ENCODE data around the gene SPAG6. TPM values are rescaled to one million over a fixed set of nuclear protein-coding genes. Genes with fewer than 3 reads are reported as not detected.

Gene SPAG6
- total and polyA plus RNA-seq, 2 donors (not counting 1 experiment from before 2014, with no cell fraction given): not detected

DNA sequence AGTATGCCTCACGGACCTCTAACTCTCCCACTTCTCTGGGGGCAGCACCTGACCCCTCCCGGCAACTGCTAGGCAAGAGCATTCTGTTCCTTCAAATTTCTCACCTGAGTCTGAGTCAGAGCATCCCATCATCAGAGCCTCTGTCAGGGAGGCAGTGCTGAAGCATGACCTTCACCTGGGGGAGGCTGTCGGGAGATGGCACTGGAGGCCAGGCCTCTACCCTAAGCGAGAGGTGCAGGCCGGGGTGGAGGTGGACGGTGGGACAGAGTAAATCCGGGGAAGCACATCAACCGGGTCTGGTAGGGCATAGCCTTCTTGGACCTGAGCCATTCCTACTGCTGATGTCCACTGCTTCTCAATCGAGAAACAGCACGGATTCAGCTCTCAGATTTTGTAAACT lies 90.4 kb downstream of the SPAG6 start:
- H3K4me2 ChIP-seq (ENCODE audit: extremely low read depth, insufficient read depth, low read length): no peak overlapping the region
- TF ChIP-seq, protein P1, sequence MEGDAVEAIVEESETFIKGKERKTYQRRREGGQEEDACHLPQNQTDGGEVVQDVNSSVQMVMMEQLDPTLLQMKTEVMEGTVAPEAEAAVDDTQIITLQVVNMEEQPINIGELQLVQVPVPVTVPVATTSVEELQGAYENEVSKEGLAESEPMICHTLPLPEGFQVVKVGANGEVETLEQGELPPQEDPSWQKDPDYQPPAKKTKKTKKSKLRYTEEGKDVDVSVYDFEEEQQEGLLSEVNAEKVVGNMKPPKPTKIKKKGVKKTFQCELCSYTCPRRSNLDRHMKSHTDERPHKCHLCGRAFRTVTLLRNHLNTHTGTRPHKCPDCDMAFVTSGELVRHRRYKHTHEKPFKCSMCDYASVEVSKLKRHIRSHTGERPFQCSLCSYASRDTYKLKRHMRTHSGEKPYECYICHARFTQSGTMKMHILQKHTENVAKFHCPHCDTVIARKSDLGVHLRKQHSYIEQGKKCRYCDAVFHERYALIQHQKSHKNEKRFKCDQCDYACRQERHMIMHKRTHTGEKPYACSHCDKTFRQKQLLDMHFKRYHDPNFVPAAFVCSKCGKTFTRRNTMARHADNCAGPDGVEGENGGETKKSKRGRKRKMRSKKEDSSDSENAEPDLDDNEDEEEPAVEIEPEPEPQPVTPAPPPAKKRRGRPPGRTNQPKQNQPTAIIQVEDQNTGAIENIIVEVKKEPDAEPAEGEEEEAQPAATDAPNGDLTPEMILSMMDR (conservative IDR thresholded peaks at IDR 0.05 in 1 of 2, IDR thresholded peaks at IDR 0.05 in 1 of 2; ENCODE audit: low read depth in 1 of 2, low read length in 2 of 2): no peak
- no peak for TF ChIP-seq EZH2 (IDR thresholded peaks at IDR 0.05; ENCODE audit: low read length, missing control alignments)

DNA sequence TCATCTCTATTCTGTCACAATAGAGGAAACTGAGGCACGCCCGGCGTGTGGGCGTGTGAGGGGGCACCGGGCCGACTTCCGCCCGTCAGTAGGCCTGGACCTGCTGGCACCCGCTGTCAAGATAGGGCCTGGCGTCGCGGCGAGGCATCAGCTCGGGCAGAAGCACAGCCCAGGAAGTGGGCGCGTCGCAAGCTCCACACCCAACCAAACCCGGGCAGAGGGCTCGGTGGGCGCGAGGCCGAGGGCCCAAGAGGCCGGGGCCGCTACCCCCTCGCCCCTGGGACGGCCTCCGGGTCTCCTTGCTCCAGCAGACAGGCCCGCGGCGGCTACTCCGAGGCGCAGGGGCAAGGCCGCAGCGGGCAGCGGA lies 91.2 kb downstream of the SPAG6 start:
- Histone ChIP-seq H3K27ac (ENCODE audit: insufficient read depth, low read length) (peak overlapping the region; percentile 93), H3K27me3 (ENCODE audit: control insufficient read depth, insufficient read depth, low read length) (no peaks in the 10 kb centered on the region), H3K9ac (ENCODE audit: insufficient read depth, low read length) (peak overlapping the region; percentile 95), H2AFZ (ENCODE audit: low read length) (peak overlapping the region; percentile 82), H3K79me2 (ENCODE audit: control insufficient read depth, insufficient read depth, low read length) (peaks cover 7% of the 10 kb centered on the region), H4K20me1 (ENCODE audit: control insufficient read depth, extremely low read depth, insufficient read depth, low read length) (no peaks in the 10 kb centered on the region), H3K36me3 (ENCODE audit: control insufficient read depth, insufficient read depth, low read length) (no peaks in the 10 kb centered on the region), H3K4me1 (ENCODE audit: control insufficient read depth, extremely low read depth, insufficient read depth, low read length) (peaks cover 13% of the 10 kb centered on the region), H3K9me3 (ENCODE audit: control insufficient read depth, insufficient read depth, low read depth, low read length) (no peaks in the 10 kb centered on the region), H3K4me2 (ENCODE audit: extremely low read depth, insufficient read depth, low read length) (peak overlapping the region; percentile 92), H3K4me3 (replicated peaks in 1 of 4; ENCODE audit: control extremely low read depth in 1 of 4, insufficient read depth in 1 of 4, low read depth in 3 of 4, low read length in 4 of 4) (peak overlapping the region; percentile 62 to 75 (median 68))
- no peak for DNase-seq (ENCODE audit: low read depth in 2 of 2)
- TF ChIP-seq EZH2 (IDR thresholded peaks at IDR 0.05; ENCODE audit: low read length, missing control alignments): no peak
- TF ChIP-seq, protein P1 (conservative IDR thresholded peaks at IDR 0.05 in 1 of 2, IDR thresholded peaks at IDR 0.05 in 1 of 2; ENCODE audit: low read depth in 1 of 2, low read length in 2 of 2): no peak

More for the DNA sequence above, 90.4 kb downstream of the SPAG6 start:
- Histone ChIP-seq H3K36me3 (ENCODE audit: control insufficient read depth, insufficient read depth, low read length) (no peaks in the 10 kb centered on the region), H3K9me3 (ENCODE audit: control insufficient read depth, insufficient read depth, low read depth, low read length) (no peaks in the 10 kb centered on the region), H3K27me3 (ENCODE audit: control insufficient read depth, insufficient read depth, low read length) (no peaks in the 10 kb centered on the region), H2AFZ (ENCODE audit: low read length) (no peak overlapping the region), H3K4me1 (ENCODE audit: control insufficient read depth, extremely low read depth, insufficient read depth, low read length) (peaks cover 13% of the 10 kb centered on the region), H3K27ac (ENCODE audit: insufficient read depth, low read length) (peak overlapping the region; percentile 19), H3K79me2 (ENCODE audit: control insufficient read depth, insufficient read depth, low read length) (peaks cover 7% of the 10 kb centered on the region), H3K4me3 (replicated peaks in 1 of 4; ENCODE audit: control extremely low read depth in 1 of 4, insufficient read depth in 1 of 4, low read depth in 3 of 4, low read length in 4 of 4) (no peak overlapping the region), H3K9ac (ENCODE audit: insufficient read depth, low read length) (no peak overlapping the region), H4K20me1 (ENCODE audit: control insufficient read depth, extremely low read depth, insufficient read depth, low read length) (no peaks in the 10 kb centered on the region)
- DNase-seq (ENCODE audit: low read depth in 2 of 2): no peak

DNA sequence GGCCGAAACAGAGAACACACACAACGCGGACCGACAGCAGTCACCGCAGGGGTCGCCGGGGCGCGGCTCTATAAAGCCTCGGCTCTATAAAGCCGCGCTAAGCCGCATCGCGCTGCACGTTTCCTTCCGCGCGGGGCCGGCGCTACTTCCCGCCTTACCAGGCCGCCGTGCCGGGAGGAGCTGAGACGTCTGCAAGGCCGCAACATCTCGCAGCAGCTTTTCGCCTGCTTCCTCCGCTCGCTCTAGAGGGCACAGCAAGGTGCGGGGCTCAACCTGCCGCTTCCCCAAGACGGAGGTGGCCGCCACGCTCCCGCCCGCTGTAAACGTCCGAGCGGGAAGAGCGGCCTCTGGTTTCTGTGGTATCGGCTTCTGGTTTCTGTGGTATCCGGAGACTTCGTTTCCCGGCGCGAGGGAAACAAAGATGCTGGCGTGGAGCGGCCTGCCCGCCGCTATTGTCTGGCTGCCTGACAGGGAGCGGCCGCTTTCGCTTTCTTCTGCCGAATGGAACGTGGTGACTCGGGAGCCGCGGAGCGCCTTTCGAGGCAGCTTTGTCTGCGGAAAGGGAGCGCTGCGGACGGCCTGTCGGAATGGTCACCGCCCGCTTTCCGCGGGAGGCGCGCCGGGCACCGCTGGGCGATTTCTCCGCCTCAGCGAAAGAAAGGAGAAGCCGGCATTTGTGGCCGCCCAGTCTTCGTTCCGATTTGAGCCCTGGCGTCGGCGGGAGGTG lies 91.8 kb downstream of the SPAG6 start:
- peak overlapping the region; percentile 92 for H3K4me2 ChIP-seq (ENCODE audit: extremely low read depth, insufficient read depth, low read length)
- H3K9ac ChIP-seq (ENCODE audit: insufficient read depth, low read length): peak overlapping the region; percentile 95
- TF ChIP-seq, protein P1 (conservative IDR thresholded peaks at IDR 0.05 in 1 of 2, IDR thresholded peaks at IDR 0.05 in 1 of 2; ENCODE audit: low read depth in 1 of 2, low read length in 2 of 2): no peak
- no peak for TF ChIP-seq EZH2 (IDR thresholded peaks at IDR 0.05; ENCODE audit: low read length, missing control alignments)
- no peaks in the 10 kb centered on the region for H3K36me3 ChIP-seq (ENCODE audit: control insufficient read depth, insufficient read depth, low read length)
- H3K4me1 ChIP-seq (ENCODE audit: control insufficient read depth, extremely low read depth, insufficient read depth, low read length): peaks cover 13% of the 10 kb centered on the region
- no peaks in the 10 kb centered on the region for H3K9me3 ChIP-seq (ENCODE audit: control insufficient read depth, insufficient read depth, low read depth, low read length)
- peaks cover 7% of the 10 kb centered on the region for H3K79me2 ChIP-seq (ENCODE audit: control insufficient read depth, insufficient read depth, low read length)
- H3K4me3 ChIP-seq (replicated peaks in 1 of 4; ENCODE audit: control extremely low read depth in 1 of 4, insufficient read depth in 1 of 4, low read depth in 3 of 4, low read length in 4 of 4): peak overlapping the region; percentile 62 to 75 (median 68)
- H4K20me1 ChIP-seq (ENCODE audit: control insufficient read depth, extremely low read depth, insufficient read depth, low read length): no peaks in the 10 kb centered on the region
- peak overlapping the region; percentile 93 for H3K27ac ChIP-seq (ENCODE audit: insufficient read depth, low read length)
- H3K27me3 ChIP-seq (ENCODE audit: control insufficient read depth, insufficient read depth, low read length): no peaks in the 10 kb centered on the region
- H2AFZ ChIP-seq (ENCODE audit: low read length): peak overlapping the region; percentile 82
- peak; percentile 95 for DNase-seq (ENCODE audit: low read depth in 2 of 2)
